H9 (cell line): ENCODE data around the gene OSBPL8. TPM values are rescaled to one million over a fixed set of nuclear protein-coding genes. Genes with fewer than 3 reads are reported as not detected.

Source experiments
- DNase-seq: peaks from one replicate; pipeline ENCODE4 v3.0.0-alpha.2; 2017
- H2AFZ ChIP-seq: one replicate; pipeline ENCODE4 v1.6.1; 2013; ENCODE audit warnings: mild to moderate bottlenecking, low read length, control low read depth, moderate library complexity
- H2AK5ac ChIP-seq: 2 replicates; pipeline ENCODE4 v1.6.1; 2013; ENCODE audit warnings: low read length, control low read depth, mixed read lengths; ENCODE audit not compliant: insufficient read length
- H2BK120ac ChIP-seq: one replicate; pipeline ENCODE4 v1.6.1; 2013; ENCODE audit warnings: low read depth, mild to moderate bottlenecking, low read length, control low read depth, inconsistent platforms; ENCODE audit not compliant: poor library complexity, severe bottlenecking
- H2BK12ac ChIP-seq: 2 replicates; pipeline ENCODE4 v1.6.1; 2013; ENCODE audit warnings: low read length, control low read depth, mixed read lengths, low read depth; ENCODE audit not compliant: insufficient read length
- H2BK15ac ChIP-seq: 2 replicates; pipeline ENCODE4 v1.6.1; 2013; ENCODE audit warnings: low read depth, low read length, control low read depth
- H2BK20ac ChIP-seq: one replicate; pipeline ENCODE4 v1.6.1; 2013; ENCODE audit warnings: low read depth, mild to moderate bottlenecking, low read length, control low read depth, inconsistent platforms; ENCODE audit not compliant: poor library complexity, severe bottlenecking
- H2BK5ac ChIP-seq: 2 replicates; pipeline ENCODE4 v1.6.1; 2013; ENCODE audit warnings: low read length, control low read depth, mixed read lengths; ENCODE audit not compliant: insufficient read length
- H3K14ac ChIP-seq: 2 replicates; pipeline ENCODE4 v1.6.1; 2013; ENCODE audit warnings: low read length, control low read depth; ENCODE audit not compliant: insufficient read depth
- H3K18ac ChIP-seq: 2 replicates; pipeline ENCODE4 v1.6.1; 2013; ENCODE audit warnings: low read depth, mild to moderate bottlenecking, mixed read lengths, low read length, control low read depth; ENCODE audit not compliant: insufficient read length
- H3K23ac ChIP-seq: 2 replicates; pipeline ENCODE4 v1.6.1; 2013; ENCODE audit warnings: low read length, control low read depth, mixed read lengths, low read depth; ENCODE audit not compliant: insufficient read length
- H3K23me2 ChIP-seq: 2 replicates; pipeline ENCODE4 v1.6.1; 2013; ENCODE audit warnings: low read depth, mild to moderate bottlenecking, mixed read lengths, low read length, control low read depth; ENCODE audit not compliant: insufficient read length, poor library complexity, severe bottlenecking
- H3K27ac ChIP-seq: 2 replicates; pipeline ENCODE4 v1.5.1; 2013; ENCODE audit warnings: low read length, control low read depth, mixed read lengths, low read depth; ENCODE audit not compliant: insufficient read length
- H3K27me3 ChIP-seq: 2 replicates; pipeline ENCODE4 v1.6.1; 2013; ENCODE audit warnings: low read length, control low read depth, inconsistent platforms; ENCODE audit not compliant: insufficient read depth
- H3K4ac ChIP-seq: 2 replicates; pipeline ENCODE4 v1.6.1; 2013; ENCODE audit warnings: low read depth, mild to moderate bottlenecking, control low read depth, inconsistent platforms, low read length, moderate library complexity
- H3K4me1 ChIP-seq: 2 replicates; pipeline ENCODE4 v1.6.1; 2013; ENCODE audit warnings: low read length, control low read depth, inconsistent platforms; ENCODE audit not compliant: insufficient read depth
- H3K4me2 ChIP-seq: 2 replicates; pipeline ENCODE4 v1.6.1; 2013; ENCODE audit warnings: low read length, control low read depth, mixed read lengths; ENCODE audit not compliant: insufficient read length, insufficient read depth
- H3K56ac ChIP-seq: 2 replicates; pipeline ENCODE4 v1.6.1; 2013; ENCODE audit warnings: low read depth, mild to moderate bottlenecking, mixed read lengths, low read length, control low read depth; ENCODE audit not compliant: insufficient read length
- H3K79me1 ChIP-seq: 2 replicates; pipeline ENCODE4 v1.6.1; 2013; ENCODE audit warnings: low read depth, mild to moderate bottlenecking, moderate library complexity, low read length, control low read depth, inconsistent platforms; ENCODE audit not compliant: insufficient read depth, poor library complexity, severe bottlenecking
- H3K79me2 ChIP-seq: 2 replicates; pipeline ENCODE4 v1.6.1; 2013; ENCODE audit warnings: low read length, control low read depth, inconsistent platforms; ENCODE audit not compliant: insufficient read depth
- H3K9ac ChIP-seq: 2 replicates; pipeline ENCODE4 v1.6.1; 2013; ENCODE audit warnings: low read length, control low read depth, mixed read lengths; ENCODE audit not compliant: insufficient read length; ENCODE audit errors: extremely low read depth
- H3K9me3 ChIP-seq: one replicate; pipeline ENCODE4 v1.6.1; 2013; ENCODE audit warnings: low read depth, low read length, inconsistent platforms; ENCODE audit not compliant: control insufficient read depth
- H3T11ph ChIP-seq: one replicate; pipeline ENCODE4 v1.6.1; 2013; ENCODE audit warnings: mild to moderate bottlenecking, low read length, control low read depth, inconsistent platforms
- H4K20me1 ChIP-seq: one replicate; pipeline ENCODE4 v1.6.1; 2013; ENCODE audit not compliant: control insufficient read depth, insufficient read length, insufficient read depth
- H4K5ac ChIP-seq: 2 replicates; pipeline ENCODE4 v1.6.1; 2013; ENCODE audit warnings: low read depth, mild to moderate bottlenecking, mixed read lengths, low read length, control low read depth; ENCODE audit not compliant: insufficient read length
- H4K8ac ChIP-seq: replicated peaks from 2 replicates; pipeline ENCODE4 v1.6.1; 2013; ENCODE audit warnings: low read length, control low read depth, mixed read lengths, low read depth; ENCODE audit not compliant: insufficient read length
- H4K91ac ChIP-seq: 2 replicates; pipeline ENCODE4 v1.6.1; 2013; ENCODE audit warnings: low read depth, mild to moderate bottlenecking, moderate library complexity, mixed read lengths, low read length, control low read depth; ENCODE audit not compliant: insufficient read length
- H3K27ac Mint-ChIP-seq, 3 experiments: 2 replicates in 2 of 3; 3 replicates in 1 of 3; pipeline ENCODE4 v1.8.0; 2020 to 2021; ENCODE audit warnings: mixed read lengths in 3 of 3, mild to moderate bottlenecking in 1 of 3, moderate library complexity in 1 of 3
- H3K27me3 Mint-ChIP-seq: 2 replicates; pipeline ENCODE4 v1.8.0; 2021; ENCODE audit warnings: low read depth, mild to moderate bottlenecking, moderate library complexity, mixed read lengths
- H3K36me3 Mint-ChIP-seq, 3 experiments: 2 replicates in 2 of 3; 3 replicates in 1 of 3; pipeline ENCODE4 v1.8.0; 2020 to 2021; ENCODE audit warnings: low read depth in 3 of 3, mixed read lengths in 3 of 3; ENCODE audit not compliant: insufficient read depth in 1 of 3
- H3K4me1 Mint-ChIP-seq, 2 experiments: 2 replicates each; pipeline ENCODE4 v1.8.0; 2020; ENCODE audit warnings: mixed read lengths in 2 of 2
- H3K4me3 Mint-ChIP-seq, 2 experiments: 2 replicates in 1 of 2; 3 replicates in 1 of 2; pipeline ENCODE4 v1.8.0; 2020 to 2021; ENCODE audit warnings: mild to moderate bottlenecking in 2 of 2, mixed read lengths in 2 of 2, moderate library complexity in 1 of 2
- H3K9me3 Mint-ChIP-seq, 2 experiments: 2 replicates in 1 of 2; 3 replicates in 1 of 2; pipeline ENCODE4 v1.8.0; 2020; ENCODE audit warnings: mild to moderate bottlenecking in 2 of 2, mixed read lengths in 2 of 2, moderate library complexity in 1 of 2
- CTCF ChIP-seq: fragments of 200-600 bp; sonication (generic); conservative IDR thresholded peaks from 3 replicates; pipeline ENCODE4 v1.8.0; 2021; ENCODE audit warnings: antibody characterized with exemption, mild to moderate bottlenecking
- total RNA-seq: library from RNA; stranded (reverse); gene quantifications from 2 replicates; pipeline ENCODE4 v1.2.1, GENCODE V29; 2021

OSBPL8 gene
- total RNA-seq, 1 experiment from 2014 or later: 61.2 TPM

- Histone ChIP-seq H3K4me1 (no peaks in the 10 kb centered on the region; the same call in 1 of the 2 replicates), H3K27ac (no peak overlapping the region), H2BK20ac (no peak overlapping the region), H3T11ph (no peak overlapping the region), H2BK120ac (no peak overlapping the region), H3K14ac (no peak overlapping the region), H3K18ac (no peak overlapping the region), H3K23me2 (no peaks in the 10 kb centered on the region), H4K5ac (no peak overlapping the region), H4K20me1 (no peaks in the 10 kb centered on the region), H3K56ac (no peak overlapping the region), H2BK15ac (no peak overlapping the region), H3K79me1 (peaks cover 3% of the 10 kb centered on the region), H3K79me2 (peaks cover 3% of the 10 kb centered on the region; the same call in 1 of the 2 replicates), H2BK12ac (no peak overlapping the region), H2BK5ac (no peak overlapping the region), H3K9ac (no peak overlapping the region), H3K4ac (no peak overlapping the region), H3K9me3 (peaks cover 1% of the 10 kb centered on the region), H2AFZ (no peak overlapping the region), H3K27me3 (no peaks in the 10 kb centered on the region), H3K23ac (no peak overlapping the region), H4K8ac (no peak overlapping the region), H2AK5ac (no peak overlapping the region), H3K4me2 (no peak overlapping the region), H4K91ac (no peak overlapping the region)
- Mint-ChIP-seq H3K4me1 (peaks cover 10 to 16% of the 10 kb centered on the region in 2 experiments), H3K27ac (no peak overlapping the region), H3K9me3 (peaks cover 36 to 37% of the 10 kb centered on the region in 2 experiments), H3K4me3 (no peak overlapping the region), H3K27me3 (no peaks in the 10 kb centered on the region), H3K36me3 (peaks cover 50 to 56% (median 53%) of the 10 kb centered on the region in 3 experiments)
- no peak for DNase-seq
- no peak for TF ChIP-seq CTCF
Observed at GRCh38 chr12:76523408-76523807, 36.2 kb downstream of the OSBPL8 start.
